Measurements from ENCODE around the gene AHRR. TPM values are rescaled to one million over a fixed set of nuclear protein-coding genes. Genes with fewer than 3 reads are reported as not detected.

AHRR gene
- total RNA-seq, 1 experiment from 2014 or later, result 2.2 TPM

GRCh38 chr5:406041-406440, 84.5 kb downstream of the AHRR start:
- H3T11ph ChIP-seq (ENCODE audit: low read length), result no peak overlapping the region
- Mint-ChIP-seq H3K36me3 (ENCODE audit: insufficient read depth in 1 of 3, low read depth in 3 of 3) (peaks cover 0 to 8% (median 0%) of the 10 kb centered on the region in 3 experiments; a peak in 2 of 7 replicates), H3K27ac (no peak overlapping the region), H3K4me1 (peaks cover under 1 to 6% of the 10 kb centered on the region in 2 experiments; a peak in 3 of 4 replicates), H3K27me3 (ENCODE audit: low read depth) (peaks cover 44% of the 10 kb centered on the region), H3K9me3 (peaks cover 0 to 5% of the 10 kb centered on the region in 2 experiments; a peak in 4 of 5 replicates), H3K4me3 (no peak overlapping the region)
- H4K20me1 ChIP-seq (ENCODE audit: control insufficient read depth, insufficient read depth, insufficient read length), result no peaks in the 10 kb centered on the region
- no peaks in the 10 kb centered on the region for H3K79me1 ChIP-seq (ENCODE audit: insufficient read depth, low read depth, low read length, poor library complexity, severe bottlenecking)
- no peak overlapping the region for H2BK15ac ChIP-seq (ENCODE audit: low read depth, low read length)
- no peak overlapping the region for H2BK12ac ChIP-seq (ENCODE audit: insufficient read length, low read depth, low read length)
- no CpG with 5 or more reads among the region's 9 CpGs for WGBS (ENCODE audit: extremely low coverage, insufficient read length, low lambda C conversion rate)
- no peak overlapping the region for H2BK5ac ChIP-seq (ENCODE audit: insufficient read length, low read length)
- no peak overlapping the region for H3K14ac ChIP-seq (ENCODE audit: insufficient read depth, low read length)
- no peak for DNase-seq
- H3K9me3 ChIP-seq (ENCODE audit: control insufficient read depth, low read depth, low read length), result no peaks in the 10 kb centered on the region
- no peak overlapping the region for H2BK20ac ChIP-seq (ENCODE audit: low read depth, low read length, poor library complexity, severe bottlenecking)
- no peak overlapping the region for H2BK120ac ChIP-seq (ENCODE audit: low read depth, low read length, poor library complexity, severe bottlenecking)
- TF ChIP-seq CTCF (conservative IDR thresholded peaks at IDR 0.05), result no peak
- H3K27me3 ChIP-seq (ENCODE audit: insufficient read depth, low read length), result no peaks in the 10 kb centered on the region
- H4K8ac ChIP-seq (replicated peaks; ENCODE audit: insufficient read length, low read depth, low read length), result no peak overlapping the region
- H3K4me1 ChIP-seq (ENCODE audit: insufficient read depth, low read length), result no peaks in the 10 kb centered on the region
- no peak overlapping the region for H3K18ac ChIP-seq (ENCODE audit: insufficient read length, low read depth, low read length)
- no peak overlapping the region for H2AK5ac ChIP-seq (ENCODE audit: insufficient read length, low read length)
- H3K23ac ChIP-seq (ENCODE audit: insufficient read length, low read depth, low read length), result no peak overlapping the region
- no peak overlapping the region for H4K91ac ChIP-seq (ENCODE audit: insufficient read length, low read depth, low read length)
- no peak overlapping the region for H3K9ac ChIP-seq (ENCODE audit: extremely low read depth, insufficient read length, low read length)
- H3K4ac ChIP-seq (ENCODE audit: low read depth, low read length), result no peak overlapping the region
- H3K79me2 ChIP-seq (ENCODE audit: insufficient read depth, low read length), result no peaks in the 10 kb centered on the region
- H2AFZ ChIP-seq (ENCODE audit: low read length), result no peak overlapping the region
- H3K4me2 ChIP-seq (ENCODE audit: insufficient read depth, insufficient read length, low read length), result no peak overlapping the region
- no peak overlapping the region for H4K5ac ChIP-seq (ENCODE audit: insufficient read length, low read depth, low read length)
- H3K27ac ChIP-seq (ENCODE audit: insufficient read length, low read depth, low read length), result no peak overlapping the region
- no peak overlapping the region for H3K56ac ChIP-seq (ENCODE audit: insufficient read length, low read depth, low read length)
- no peaks in the 10 kb centered on the region for H3K23me2 ChIP-seq (ENCODE audit: insufficient read length, low read depth, low read length, poor library complexity, severe bottlenecking)
